HG03378 (cell line): ENCODE results near the gene RHEX.
A peak's percentile ranks its signal among the peaks of the same experiment; 100 is the strongest.
"Not testable (repeated sequence)": the region's sequence is repeated elsewhere in the genome, so short reads cannot be mapped to it uniquely, and the experiment has no call there.

Experiments used
- ATAC-seq: cut with Tn5 transposase; IDR thresholded peaks from one replicate; pipeline ENCODE4 v1.9.1; 2021; ENCODE audit warnings: mild to moderate bottlenecking, moderate library complexity; ENCODE audit not compliant: unreplicated experiment

RHEX gene

DNA sequence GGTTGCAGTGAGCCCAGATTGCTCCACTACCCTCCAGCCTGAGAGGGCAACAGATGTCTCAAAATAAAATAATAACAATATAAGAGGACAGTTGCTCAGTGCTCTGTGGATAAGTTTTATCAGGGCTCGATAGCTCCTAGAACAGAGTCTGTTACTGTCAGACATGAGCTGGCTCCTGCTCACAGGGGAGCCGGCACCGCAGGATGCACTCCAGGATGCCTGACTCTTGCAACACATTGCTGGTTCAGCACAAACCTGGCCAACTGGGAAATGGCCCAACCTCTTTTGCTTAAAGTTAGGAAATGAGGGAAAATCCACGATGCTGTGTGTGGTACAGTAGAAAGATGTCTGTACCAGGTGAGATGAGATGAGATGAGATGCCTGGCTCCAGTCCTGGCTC is 23.5 kb upstream of the RHEX start:
- no peak for ATAC-seq

DNA sequence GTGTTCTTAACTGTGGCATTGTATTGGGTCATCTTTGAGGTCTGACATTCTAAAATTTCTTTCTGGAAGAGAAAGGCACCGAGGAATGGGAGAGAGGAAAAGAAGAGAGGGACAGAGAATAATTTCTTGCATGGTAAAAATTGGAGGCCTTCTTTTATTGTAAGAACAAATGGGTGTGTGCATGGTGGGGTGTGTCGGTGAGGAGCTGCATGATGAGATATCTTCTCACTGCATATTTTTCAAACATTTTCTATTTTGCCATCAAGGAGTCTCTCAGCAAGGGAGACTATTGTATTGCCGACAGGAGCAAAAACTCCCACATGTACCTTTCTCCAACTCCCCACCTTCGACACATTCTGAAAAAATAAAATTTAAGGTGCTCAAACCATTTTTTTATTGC is 22.8 kb upstream of the RHEX start:
- no peak for ATAC-seq

DNA sequence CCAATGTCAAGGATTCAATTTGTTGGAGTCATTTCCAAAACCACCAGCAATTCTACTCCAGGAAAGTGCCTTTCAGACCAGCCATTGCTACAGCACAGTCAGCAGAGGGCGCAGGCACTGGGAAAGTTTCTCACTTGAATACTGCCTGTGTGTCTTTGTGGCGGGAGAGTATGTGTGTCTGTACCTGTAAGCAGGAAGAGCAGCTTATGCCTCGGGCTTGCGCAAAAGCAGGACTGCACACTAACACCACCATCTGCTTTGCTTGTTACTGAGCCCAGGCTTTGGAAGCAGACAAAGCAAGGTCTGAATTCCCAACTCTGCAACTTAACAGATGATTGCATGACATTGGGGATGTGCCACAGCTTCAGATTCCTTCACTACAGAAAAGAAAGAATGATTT is 22.3 kb upstream of the RHEX start:
- ATAC-seq = peak; percentile 79

DNA sequence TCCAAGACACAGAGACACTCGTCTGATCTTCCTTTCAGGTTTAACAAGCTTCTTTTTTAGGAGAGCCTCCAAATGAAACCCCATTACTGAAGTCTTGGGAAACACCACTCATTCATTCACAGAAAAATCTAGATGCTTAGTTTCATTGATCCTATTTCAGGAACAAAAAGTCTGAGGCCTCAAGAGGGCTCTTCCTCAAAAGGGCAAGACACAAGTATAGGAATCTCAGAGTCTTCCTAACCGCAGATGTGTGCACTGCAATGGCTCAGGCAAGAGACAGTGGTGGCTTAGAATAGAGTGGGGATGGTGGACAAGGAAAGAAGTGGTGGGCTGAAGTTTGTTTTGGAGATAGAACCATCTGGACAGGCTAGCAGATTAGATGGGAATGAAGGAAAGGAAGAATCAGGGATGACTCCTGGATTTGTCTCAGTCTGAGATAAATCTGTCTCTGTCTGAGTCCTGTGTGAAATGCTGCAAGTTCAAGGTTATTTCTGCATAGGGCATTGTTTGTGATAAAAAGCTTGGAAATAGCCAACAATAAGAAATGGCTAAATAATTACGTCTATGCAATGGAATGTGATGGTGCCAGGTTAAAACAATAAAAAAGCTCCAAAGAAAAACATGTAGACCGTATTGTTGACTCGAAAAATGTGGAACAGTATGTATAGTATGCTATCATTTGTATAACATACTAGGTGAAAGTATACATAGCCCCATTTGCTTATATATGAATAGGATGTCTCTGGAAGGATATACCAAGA is 20.4 kb upstream of the RHEX start:
- no peak for ATAC-seq

DNA sequence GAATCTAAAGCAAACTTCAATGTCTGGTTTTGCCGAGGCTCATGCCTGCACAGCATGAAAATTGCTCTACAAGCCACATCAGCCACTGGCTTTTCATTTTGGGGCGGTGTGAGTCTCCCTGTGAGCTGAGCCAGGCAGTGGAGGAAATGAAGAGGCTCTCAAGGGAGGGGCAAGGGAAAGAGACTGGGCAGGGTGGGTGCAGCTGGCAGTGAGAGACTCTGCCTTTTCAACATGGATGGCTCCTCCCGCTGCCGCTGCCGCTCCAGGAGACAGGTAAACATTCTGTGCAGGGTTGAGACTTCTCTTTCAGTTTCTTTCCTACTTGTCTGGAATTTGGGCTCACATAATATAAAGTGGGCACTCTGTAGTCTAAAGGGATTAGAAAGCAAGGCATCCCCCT is 17.9 kb upstream of the RHEX start:
- no peak for ATAC-seq

DNA sequence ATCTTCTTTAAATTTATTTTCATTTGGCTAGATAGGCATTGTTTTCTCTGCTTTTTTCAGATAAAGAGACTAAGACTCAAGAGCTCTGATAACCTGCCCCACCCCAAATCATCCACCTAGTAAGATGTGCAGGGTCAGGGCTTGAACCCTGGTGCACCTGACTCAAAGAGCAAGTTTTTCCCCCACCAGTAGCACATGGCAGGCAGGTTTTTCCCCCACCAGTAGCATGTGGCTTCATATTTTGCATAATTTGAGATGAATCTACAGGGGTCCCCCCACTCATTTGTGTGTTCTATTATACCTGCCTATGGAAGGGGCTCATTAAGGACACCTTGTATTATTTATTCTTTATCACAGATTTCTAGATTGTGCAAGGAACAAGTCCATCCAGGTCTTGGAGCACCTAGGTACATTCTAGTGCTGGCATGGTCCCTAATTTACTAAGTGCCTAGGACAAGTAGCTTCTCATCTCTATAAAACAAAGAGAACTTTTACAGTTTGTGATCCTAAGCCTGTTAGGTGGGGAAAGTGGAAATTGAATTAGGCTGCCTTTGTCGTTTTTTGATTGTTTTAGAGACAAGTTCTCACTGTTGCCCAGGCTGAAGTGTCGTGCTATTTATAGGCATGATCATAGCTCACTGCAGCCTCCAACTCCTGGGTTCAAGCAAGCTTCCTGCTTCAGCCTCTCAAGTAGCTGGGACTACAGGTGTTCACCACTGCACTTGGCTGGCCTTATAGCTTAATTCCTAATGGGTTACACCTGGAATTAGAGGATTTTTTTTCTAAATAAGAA is 16.1 kb upstream of the RHEX start:
- no peak for ATAC-seq

DNA sequence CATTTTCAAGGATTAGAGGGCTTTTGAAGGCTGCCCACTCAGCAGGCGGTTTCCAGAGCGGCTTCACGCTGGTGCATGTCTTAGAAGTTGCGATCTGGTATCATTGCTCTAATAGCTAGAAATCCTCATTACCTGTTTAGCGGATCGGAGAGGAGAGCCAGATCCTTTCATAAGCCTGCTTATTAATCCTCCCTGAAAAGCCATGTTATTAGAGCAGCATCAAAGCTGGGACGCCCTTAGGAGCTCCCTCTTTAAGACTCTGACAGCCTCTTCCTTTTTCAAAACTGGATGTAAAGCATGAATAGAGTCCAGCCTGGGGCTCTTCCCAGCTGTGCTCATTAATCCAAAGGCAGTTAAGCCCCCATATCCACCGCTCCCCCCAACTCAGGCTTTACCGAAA is 15.4 kb upstream of the RHEX start:
- ATAC-seq = no peak

DNA sequence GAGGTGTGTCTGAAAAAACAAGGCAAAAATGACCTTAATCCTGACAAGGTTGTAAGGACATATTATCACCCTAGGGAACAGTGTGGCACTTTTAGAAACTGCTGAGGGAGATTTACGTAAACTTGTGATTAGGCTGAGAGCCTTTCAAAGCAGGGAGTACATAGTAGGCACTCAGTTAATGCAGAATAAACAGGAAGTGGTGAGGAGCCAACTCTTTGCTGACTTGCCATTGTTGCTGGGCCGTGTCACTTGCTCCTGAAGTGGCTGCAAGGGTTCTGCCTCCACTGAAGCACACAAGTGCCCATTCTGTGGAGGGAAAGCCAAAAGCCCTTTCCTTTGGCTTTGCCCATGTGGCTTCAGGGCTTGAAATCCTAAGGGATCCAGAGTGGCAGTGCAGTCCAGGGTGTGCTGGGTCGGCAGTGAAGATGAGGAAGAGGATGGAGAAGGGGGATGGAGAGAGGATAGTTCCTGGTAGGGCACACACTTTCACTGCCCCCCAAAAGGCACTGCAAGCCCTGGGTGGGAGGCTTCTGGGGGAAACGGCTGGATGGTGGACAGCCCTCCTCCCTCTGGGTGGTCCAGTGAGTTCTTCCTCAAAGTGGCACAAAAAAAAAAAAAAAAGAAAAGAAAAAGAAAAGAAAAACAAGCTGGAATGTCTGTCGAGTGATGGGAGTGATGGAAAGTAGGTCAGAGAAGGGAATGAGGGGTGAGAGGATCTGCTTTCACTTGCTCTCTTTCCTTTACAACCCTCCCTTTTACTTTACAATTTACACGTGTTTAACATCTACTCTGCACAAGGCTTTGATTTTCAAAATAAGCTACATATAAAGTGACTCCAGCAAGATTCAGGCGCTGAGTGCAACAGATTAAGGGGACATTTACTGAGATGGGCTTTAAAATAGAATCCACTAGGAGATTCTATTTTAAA is 13.7 kb upstream of the RHEX start:
- ATAC-seq = no peak

DNA sequence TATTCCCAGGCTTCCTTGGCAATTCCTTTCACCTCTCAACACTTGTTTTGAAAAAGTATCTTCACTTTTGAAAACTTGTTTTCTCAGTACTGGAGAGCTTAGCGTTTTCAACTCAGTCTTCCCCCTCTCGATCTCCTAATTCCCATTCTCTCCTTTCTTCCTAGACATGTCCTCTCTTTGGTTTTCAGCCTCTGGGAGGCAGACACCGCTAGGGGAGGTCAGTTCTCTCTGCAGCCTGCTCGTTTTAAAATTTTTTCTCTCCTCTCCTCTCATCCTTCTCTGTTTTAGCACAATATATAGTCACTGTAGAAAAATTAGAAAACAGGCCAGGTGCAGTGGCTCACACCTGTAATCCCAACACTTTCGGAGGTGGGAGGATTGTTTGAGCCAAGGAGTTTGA is 12.6 kb upstream of the RHEX start:
- ATAC-seq = no peak

DNA sequence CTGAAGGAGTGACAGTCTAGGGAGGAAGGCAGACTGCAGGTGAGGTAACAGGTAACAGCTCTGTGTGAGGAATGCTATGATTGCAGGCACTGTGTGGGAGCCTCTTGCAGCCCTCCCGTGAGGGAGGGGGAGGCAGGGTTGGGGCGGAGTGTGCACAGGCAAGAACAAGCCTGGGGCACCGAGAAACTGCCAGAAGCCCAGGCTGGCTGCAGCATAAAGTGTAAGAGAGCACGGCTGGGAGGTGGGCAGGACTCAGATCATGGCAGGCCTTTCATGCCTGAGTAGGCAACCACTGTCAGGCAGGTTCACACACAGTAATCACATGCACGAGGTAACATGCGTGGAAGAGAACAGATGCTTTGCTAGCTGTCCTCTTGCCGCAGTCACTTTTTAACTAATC is 11.3 kb upstream of the RHEX start:
- ATAC-seq = peak; percentile 67

DNA sequence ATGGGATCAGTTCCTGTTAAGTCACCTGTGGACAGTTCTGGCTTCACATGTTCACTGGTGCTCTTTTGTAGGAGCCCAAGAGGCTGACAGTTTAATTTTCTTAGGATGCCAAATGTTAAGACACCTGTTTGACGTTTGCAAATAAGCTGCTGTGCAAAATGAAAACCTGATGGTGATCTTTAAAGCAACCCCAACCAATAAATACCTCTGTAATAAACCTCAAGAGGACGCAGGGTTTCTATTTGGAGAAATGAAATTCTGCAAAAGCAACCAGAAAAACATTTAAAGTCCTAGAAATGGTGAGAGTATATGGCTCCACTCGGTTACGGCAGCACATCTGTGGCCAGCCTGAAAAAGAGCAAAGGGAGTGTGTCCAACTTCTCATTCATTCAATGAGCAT is 5.7 kb upstream of the RHEX start:
- ATAC-seq = no peak

DNA sequence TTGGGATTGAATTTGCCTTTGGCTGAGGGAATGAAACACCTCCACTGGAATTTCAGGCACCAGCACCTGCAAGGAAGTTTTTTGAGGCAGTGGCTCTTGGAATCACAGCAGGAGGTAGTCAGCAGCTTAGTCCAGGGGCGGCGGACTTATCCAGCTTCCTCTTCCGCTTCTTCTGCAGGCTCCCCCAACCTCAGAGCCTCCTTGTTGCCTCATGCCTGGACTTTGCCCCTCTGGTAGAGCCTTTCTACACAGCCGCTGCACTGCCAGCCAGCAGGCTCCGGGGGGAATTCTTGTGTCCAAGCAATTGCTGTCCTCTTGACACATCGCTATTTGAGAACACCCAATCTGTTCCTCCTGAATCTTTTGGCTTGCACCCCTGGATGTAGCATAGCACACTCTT is 4.4 kb upstream of the RHEX start:
- no peak for ATAC-seq

DNA sequence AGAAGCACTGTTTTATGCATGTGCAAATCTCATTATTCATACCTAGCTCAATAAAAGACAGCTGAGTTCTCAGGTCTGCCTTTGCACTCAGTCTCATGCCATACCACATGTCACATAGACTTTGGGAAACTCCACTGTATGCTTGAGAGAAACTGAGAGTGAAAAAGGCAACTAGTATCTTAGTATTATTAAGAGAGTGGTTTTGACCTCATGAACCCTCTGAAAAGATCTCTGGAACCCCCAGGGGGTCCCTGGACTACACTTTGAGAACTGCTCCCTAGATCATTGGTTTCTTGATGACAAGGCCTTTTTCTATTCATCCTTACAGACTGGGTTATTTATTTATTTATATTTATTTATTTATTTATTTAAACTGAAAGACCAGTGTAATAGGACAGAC is 3.7 kb upstream of the RHEX start:
- peak; percentile 52 for ATAC-seq

DNA sequence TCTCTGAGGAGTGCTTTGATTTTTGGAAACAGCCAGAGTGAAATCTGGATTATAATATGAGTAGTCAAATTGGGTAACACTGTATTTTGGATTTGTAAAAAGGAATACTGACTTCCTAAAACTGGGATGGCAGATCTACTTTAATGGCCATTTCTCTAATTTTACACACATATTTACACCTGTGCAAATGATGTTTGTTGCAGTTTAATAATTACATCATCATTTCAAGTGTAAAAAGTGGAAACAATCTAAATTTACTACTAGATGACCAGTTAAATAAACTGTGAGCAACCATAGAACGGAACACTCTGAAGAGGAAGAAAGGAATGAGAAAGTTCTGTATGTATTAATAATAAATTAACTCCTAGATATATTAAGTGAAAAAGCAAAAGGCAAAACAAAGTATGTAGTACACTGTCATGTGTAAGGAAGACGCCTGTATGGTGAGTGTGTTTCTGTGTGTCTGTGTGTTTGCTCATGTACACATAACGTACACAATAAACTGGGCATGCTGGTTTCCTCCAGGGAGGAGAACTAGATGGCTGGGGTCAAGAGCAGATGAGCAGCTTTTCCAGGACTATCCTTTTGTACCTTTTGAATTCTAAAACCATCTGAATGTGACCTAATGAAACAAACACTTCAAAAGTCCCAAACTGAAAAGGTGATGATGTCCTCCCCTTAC is 2.9 kb upstream of the RHEX start:
- no peak for ATAC-seq

DNA sequence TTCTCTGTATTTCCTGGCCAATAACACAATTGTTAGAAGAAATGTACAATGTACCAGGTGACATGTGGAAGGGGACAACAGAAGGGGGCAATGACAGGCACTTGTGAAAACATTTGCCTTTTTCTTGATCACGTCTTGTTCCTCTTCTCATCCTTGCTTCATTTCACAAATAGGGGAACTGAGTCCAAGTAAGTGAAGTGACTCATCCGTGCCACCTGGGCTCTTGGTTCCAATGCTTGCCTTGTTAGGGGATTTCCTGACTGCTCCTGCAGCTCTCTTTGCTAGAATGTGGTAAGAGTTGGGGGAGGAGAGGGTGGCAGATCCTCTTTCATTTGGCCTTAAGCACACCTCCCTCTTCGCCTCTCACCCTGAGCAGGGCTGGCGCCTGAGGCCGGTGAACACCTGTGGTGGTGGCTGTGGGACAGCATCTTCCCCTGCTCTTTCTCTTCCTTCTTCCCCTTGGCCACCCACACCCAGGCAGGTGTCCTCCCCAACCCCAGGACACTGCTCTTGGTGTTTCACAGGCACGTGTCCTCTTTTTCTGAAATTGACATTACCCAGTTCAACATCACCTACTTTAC is 2.2 kb upstream of the RHEX start:
- peak; percentile 80 for ATAC-seq

DNA sequence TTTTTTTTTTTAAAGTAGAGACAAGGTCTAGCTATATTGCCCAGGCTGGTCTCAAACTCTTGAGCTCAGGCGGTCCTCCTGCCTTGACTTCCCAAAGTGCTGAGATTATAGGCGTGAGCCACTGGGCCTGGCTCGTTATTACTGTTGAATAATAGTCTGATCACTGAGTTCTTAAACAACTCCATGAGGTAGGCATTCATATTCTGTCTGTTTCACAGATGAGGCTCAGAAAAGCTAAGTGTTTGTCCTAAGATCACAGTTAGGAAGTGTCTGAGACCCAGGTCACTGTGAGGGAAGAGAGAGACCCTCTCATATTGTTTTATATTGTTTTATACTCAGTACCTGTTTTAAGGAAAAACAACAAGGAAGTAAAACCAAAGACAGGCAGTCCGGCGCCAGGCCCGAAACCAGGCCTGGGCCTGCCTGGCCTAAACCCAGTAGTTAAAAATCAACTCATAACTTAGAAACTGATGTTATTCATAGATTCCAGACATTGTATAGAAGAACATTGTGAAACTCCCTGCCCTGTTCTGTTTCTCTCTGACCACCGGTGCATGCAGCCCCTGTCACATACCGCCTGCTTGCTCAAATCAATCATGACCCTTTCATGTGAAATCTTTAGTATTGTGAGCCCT is 625 bp upstream of the RHEX start:
- not testable (repeated sequence) for ATAC-seq

DNA sequence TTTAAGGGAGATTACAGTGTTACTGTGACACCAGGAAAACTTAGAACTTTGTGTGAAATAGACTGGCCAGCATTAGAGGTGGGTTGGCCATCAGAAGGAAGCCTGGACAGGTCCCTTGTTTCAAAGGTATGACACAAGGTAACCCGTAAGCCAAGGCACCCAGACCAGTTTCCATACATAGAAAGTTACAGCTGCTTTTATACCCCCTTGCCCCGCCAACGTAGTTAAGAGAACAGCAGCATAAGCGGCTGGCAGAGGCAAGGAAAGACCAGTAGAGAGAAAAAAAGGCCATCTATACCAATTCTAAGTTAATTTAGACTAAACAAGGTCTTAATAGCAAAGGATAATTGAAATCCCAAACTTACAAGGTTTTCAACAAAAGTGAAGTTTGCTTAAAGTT is 643 bp downstream of the RHEX start:
- ATAC-seq = not testable (repeated sequence)

DNA sequence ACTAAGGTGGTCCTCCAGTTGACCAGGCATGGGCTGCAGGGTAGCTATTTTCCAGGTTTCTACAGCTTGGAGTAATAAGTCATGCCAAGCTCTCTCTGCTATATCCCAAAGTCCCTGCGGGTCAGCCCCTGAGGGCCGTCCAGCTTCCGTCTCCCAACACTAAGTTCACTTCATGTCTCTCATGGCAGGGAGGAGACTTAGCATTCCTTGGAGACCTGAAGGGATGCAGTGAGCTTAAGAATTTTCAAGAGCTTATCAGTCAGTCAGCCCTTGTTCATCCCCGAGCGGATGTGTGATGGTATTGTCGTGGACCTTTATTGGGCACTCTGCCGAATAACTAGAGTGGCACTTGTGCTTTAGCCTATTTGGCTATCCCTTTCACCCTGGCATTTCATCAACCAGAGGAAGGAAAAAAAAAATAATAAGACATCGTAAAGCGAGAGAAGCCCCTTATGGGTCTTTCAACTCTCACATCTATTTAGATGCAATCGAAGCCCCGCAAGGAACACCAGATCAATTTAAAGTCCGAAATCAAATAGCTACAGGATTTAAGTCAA is 2.2 kb downstream of the RHEX start:
- ATAC-seq = not testable (repeated sequence)

DNA sequence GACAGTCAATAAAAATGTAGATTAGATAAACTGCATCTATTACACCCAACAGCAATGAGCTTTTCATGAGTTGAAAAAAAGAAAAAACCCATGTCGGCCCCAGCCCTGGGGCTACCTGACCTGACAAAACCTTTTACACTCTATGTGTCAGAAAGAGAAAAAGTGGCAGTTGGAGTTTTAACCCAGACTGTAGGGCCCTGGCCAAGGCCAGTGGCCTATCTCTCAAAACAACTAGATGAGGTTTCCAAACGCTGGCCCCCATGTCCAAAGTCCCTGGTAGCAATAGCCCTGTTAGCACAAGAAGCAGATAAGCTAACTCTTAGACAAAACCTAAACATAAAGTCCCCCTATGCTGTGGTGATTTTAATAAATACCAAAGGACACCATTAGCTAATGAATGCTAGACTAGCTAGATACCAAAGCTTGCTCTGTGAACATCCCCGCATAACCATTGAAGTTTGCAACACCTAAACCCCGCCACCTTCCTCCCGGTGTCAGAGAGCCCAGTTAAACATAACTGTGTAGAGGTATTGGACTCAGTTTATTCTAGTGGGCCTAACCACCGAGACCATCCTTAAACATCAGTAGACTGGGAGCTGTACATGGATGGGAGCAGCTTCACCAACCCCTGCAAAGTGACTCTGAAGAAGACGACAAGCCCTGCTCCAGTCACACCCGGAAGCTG is 2.8 kb downstream of the RHEX start:
- not testable (repeated sequence) for ATAC-seq
